Measurements from ENCODE around the gene PPIL6.

The PPIL6 gene

GRCh38 chr6:109454496-109455436 lies 14.3 kb upstream of the PPIL6 start:
- TF ChIP-seq CTCF (conservative IDR thresholded peaks at IDR 0.05; ENCODE audit: control insufficient read depth, insufficient read depth, low read depth, low read length) = no peak
- H3K4me3 ChIP-seq (ENCODE audit: control insufficient read depth, low read depth, low read length) = peak overlapping the region; percentile 90
- DNase-seq (ENCODE audit: low read depth) = no peak

- peak overlapping the region; percentile 90 for H3K4me3 ChIP-seq (ENCODE audit: control insufficient read depth, low read depth, low read length)
- TF ChIP-seq CTCF (conservative IDR thresholded peaks at IDR 0.05; ENCODE audit: control insufficient read depth, insufficient read depth, low read depth, low read length) = no peak
- no peak for DNase-seq (ENCODE audit: low read depth)
These were observed 13.4 kb upstream of the PPIL6 start for GRCh38 chr6:109453594-109454495.

GRCh38 chr6:109453156-109453555 lies 12.7 kb upstream of the PPIL6 start:
- H3K4me3 ChIP-seq (ENCODE audit: control insufficient read depth, low read depth, low read length) = no peak overlapping the region
- no peak for TF ChIP-seq CTCF (conservative IDR thresholded peaks at IDR 0.05; ENCODE audit: control insufficient read depth, insufficient read depth, low read depth, low read length)
- no peak for DNase-seq (ENCODE audit: low read depth)

- TF ChIP-seq CTCF (conservative IDR thresholded peaks at IDR 0.05; ENCODE audit: control insufficient read depth, insufficient read depth, low read depth, low read length) = no peak
- DNase-seq (ENCODE audit: low read depth) = no peak
- no peak overlapping the region for H3K4me3 ChIP-seq (ENCODE audit: control insufficient read depth, low read depth, low read length)
These were observed 11.8 kb upstream of the PPIL6 start for GRCh38 chr6:109452181-109452580.

GRCh38 chr6:109451376-109451775 lies 10.9 kb upstream of the PPIL6 start:
- H3K4me3 ChIP-seq (ENCODE audit: control insufficient read depth, low read depth, low read length) = no peak overlapping the region
- no peak for DNase-seq (ENCODE audit: low read depth)
- no peak for TF ChIP-seq CTCF (conservative IDR thresholded peaks at IDR 0.05; ENCODE audit: control insufficient read depth, insufficient read depth, low read depth, low read length)

GRCh38 chr6:109450801-109451200 lies 10.4 kb upstream of the PPIL6 start:
- no peak overlapping the region for H3K4me3 ChIP-seq (ENCODE audit: control insufficient read depth, low read depth, low read length)
- DNase-seq (ENCODE audit: low read depth) = no peak
- TF ChIP-seq CTCF (conservative IDR thresholded peaks at IDR 0.05; ENCODE audit: control insufficient read depth, insufficient read depth, low read depth, low read length) = no peak

Data from fibroblast of mammary gland (primary cell).